Fibroblast of pulmonary artery (primary cell): ENCODE measurements around the gene AIRE.

ENCODE experiments used
- DNase-seq: peaks from one replicate; pipeline ENCODE4 v3.0.0-alpha.2; 2010; ENCODE audit warnings: low read depth
- H3K4me3 ChIP-seq: replicated peaks from 2 replicates; pipeline ENCODE4 v1.5.1; 2011; ENCODE audit warnings: low read depth, mild to moderate bottlenecking, control low read depth, low read length, moderate library complexity
- TF ChIP-seq, protein P1 (sequence below): IDR thresholded peaks from 2 replicates; pipeline ENCODE4 v1.5.1; 2011; ENCODE audit warnings: mild to moderate bottlenecking, control low read depth, low read length, inconsistent platforms; ENCODE audit errors: missing control alignments

AIRE gene

DNA sequence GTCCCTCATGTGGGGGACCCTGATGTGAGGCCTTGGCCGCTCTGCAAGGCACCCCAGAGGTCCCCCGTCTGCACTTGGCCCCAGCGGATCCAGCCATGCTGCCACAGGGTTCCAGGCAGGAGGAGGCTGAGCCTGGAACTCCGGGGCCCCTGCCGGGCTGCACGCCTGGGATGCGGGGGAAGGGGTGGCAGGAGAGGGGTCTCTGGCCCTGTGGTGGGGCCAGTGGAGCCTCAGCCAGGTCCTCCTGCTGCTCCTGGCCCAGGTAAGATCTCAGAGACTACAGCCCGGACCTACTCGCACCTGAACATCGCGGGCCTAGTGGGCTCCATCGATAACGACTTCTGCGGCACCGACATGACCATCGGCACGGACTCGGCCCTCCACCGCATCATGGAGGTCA is 27.0 kb downstream of the AIRE start:
- no peak for DNase-seq
- TF ChIP-seq, protein P1, sequence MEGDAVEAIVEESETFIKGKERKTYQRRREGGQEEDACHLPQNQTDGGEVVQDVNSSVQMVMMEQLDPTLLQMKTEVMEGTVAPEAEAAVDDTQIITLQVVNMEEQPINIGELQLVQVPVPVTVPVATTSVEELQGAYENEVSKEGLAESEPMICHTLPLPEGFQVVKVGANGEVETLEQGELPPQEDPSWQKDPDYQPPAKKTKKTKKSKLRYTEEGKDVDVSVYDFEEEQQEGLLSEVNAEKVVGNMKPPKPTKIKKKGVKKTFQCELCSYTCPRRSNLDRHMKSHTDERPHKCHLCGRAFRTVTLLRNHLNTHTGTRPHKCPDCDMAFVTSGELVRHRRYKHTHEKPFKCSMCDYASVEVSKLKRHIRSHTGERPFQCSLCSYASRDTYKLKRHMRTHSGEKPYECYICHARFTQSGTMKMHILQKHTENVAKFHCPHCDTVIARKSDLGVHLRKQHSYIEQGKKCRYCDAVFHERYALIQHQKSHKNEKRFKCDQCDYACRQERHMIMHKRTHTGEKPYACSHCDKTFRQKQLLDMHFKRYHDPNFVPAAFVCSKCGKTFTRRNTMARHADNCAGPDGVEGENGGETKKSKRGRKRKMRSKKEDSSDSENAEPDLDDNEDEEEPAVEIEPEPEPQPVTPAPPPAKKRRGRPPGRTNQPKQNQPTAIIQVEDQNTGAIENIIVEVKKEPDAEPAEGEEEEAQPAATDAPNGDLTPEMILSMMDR = no peak
- H3K4me3 ChIP-seq = no peak overlapping the region

DNA sequence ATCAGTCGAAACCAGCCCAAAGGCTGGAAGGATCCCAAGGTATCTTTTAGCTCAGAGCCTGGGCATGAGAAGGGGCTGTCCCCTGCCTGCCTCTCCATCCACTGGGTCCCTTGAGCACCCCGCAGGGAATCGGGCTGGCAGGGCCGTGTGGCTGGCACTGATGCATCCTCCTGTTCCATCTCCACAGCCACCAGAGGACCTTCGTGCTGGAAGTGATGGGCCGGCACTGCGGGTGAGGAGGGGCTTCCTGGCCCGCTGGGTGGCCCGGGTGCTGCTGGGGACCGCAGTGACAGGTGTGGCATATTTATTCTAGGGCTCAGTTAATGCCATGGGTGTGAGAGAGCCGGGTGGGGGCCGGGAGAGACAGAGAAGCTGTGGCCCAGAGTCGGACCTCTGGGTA is 27.8 kb downstream of the AIRE start:
- no peak for DNase-seq
- no peak overlapping the region for H3K4me3 ChIP-seq
- TF ChIP-seq, protein P1 = no peak

DNA sequence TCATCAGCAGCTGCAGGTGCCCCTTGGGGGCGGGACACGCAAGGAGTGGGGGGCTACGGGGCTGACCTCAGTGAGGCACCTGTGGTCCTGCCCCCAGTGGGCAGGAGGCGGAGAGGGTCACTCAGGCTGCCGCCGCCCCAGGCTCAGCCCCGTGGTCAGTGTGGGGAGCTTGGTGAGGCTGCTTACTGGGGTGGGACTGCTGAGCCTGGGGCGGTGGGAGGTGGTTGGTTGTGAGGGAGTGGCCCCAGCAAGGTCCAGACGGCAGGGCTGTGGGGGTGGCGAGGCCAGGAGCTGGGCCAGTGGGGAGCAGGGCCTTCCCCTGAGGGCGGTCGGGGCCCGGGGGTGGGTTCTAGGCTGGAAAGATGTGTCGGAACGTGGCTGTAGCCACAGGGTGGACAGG is 28.5 kb downstream of the AIRE start:
- DNase-seq = no peak
- TF ChIP-seq, protein P1 = no peak
- no peak overlapping the region for H3K4me3 ChIP-seq

DNA sequence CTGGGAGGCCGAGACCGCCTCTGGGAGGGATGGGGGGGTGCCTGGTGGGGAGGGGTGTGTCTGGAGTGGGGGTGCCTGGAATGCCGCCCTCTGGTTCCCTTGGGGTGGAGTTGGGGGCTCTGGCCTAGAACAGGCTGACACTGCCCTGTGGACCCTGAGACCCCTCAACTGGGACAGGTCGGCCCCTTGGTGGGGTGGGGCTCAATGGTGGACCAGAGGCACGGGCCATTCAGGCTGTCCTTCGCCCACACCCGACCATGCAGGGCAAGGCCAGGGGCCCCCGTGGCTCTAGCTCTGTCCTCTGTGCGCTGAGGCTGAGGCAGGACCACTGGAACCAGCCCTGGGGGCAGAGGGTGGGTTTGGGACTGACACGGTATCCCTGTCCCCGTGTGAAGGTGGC is 28.9 kb downstream of the AIRE start:
- DNase-seq = no peak
- no peak overlapping the region for H3K4me3 ChIP-seq
- TF ChIP-seq, protein P1 = no peak

DNA sequence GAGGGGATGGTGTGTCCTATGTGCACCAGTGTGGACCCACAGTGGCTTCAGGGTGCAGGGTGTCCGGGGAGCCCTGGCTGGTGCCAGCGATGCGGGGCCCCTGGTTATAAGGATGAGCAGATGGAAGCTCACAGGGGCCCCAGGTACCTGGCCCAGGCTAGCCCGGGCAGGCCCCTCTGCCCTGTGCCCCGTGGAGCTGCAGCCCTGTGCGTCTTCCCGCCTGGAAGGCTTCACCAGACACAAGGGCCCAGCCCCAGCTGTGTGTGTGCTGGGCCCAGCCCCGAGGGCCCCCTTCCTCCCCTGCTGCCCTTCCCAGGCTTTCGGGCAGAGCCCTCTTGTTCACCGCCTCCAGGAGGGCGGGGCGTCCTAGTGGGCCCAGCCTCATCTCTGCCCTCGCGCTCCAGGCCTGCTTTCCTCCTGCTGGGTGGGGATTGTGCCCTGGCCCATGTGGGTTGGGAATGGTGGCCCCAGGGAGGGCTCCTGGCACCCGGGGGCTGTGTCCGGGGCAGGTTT is 30.1 kb downstream of the AIRE start:
- DNase-seq = no peak
- TF ChIP-seq, protein P1 = no peak
- no peak overlapping the region for H3K4me3 ChIP-seq

DNA sequence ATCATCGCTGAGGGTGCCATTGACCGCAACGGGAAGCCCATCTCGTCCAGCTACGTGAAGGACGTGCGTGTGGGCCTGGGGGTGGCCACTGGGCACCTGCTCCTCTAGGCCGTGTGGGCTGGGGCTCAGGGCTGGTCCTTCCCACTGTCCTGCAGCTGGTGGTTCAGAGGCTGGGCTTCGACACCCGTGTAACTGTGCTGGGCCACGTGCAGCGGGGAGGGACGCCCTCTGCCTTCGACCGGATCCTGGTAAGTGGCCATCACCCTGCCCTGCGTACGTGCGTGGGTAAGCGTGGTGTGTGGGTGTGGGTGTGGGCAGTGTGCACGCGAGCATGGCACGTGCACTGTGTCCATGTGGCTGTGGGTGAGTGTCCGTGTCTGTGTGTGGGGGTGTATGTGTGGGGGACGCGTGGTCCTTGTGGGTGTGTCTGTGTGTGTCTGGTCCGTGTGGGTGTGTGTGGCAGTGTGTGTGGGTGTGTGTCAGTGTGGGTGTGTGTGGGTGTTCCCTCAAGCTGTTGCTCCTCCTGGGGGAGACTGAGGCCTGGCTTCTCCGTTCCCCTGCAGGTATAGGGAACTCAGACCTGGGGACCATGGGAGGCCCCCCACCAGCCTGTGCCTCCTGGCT is 30.7 kb downstream of the AIRE start:
- no peak overlapping the region for H3K4me3 ChIP-seq
- TF ChIP-seq, protein P1 = no peak
- DNase-seq = no peak

DNA sequence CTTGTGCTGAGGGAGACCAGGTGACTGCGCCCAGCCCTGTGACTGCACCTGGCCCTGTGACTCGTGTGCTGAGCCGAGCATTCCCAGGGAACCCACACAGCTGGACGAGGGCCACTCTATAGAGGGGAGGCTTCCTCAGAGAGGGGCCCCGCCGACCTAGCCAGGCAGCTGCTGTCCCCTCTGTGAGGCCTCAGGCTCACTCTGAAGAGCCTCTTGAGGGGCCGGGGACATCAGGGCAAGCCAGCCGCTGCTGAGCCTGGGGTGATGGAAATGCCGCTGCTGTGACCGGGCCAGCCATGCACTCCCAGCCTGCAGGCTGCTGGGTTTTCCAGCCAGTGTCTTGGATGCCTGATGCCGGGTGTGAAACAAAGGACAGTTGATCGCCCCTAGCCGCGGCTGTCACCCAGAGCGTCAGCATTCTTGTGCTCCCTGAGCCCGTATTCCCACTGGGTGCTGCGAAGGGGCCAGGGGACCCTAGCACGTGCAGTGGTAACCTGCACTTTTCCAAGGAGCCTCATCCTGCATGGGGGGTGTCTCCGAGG is 31.6 kb downstream of the AIRE start:
- TF ChIP-seq, protein P1 = no peak
- no peak for DNase-seq
- no peak overlapping the region for H3K4me3 ChIP-seq
